ENCODE measurements around the gene PLEKHM3. TPM values are rescaled to one million over a fixed set of nuclear protein-coding genes. Genes with fewer than 3 reads are reported as not detected.

The PLEKHM3 gene
- total RNA-seq, 1 donor from 2014 or later: 18.3 TPM

DNA sequence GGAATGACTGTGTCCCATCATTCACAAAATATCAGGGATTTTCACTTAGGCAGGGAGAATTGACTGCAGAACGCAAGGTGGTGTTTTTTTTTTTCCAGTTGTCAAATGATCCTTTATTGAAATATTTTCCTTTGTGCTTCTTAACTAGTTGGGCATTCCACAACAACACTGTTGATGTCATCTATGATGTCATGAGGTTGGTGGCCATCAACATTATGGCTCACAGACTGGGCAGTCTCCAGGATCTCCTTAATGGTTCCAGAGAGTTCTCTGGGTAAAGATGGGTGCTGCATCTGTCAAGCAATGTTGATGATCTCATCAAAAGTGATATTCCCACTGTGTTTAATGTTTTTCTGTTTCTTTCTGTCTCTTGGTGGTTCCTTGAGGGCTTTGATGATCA lies 31.8 kb upstream of the PLEKHM3 start:
- Histone ChIP-seq H3K27ac (no peak overlapping the region), H3K36me3 (no peaks in the 10 kb centered on the region), H3K4me3 (no peak overlapping the region), H3K27me3 (no peaks in the 10 kb centered on the region), H3K9me3 (no peaks in the 10 kb centered on the region), H3K4me1 (no peaks in the 10 kb centered on the region)
- DNase-seq (ENCODE audit: low spot score in 2 of 2): no peak
- no peak for TF ChIP-seq CTCF (IDR thresholded peaks at IDR 0.05)
- intact Hi-C loops (cut with DNase I): no loop called here

GRCh38 chr2:208049441-208049840 lies 24.1 kb upstream of the PLEKHM3 start:
- H3K27ac ChIP-seq: no peak overlapping the region
- intact Hi-C loops (cut with DNase I): no loop called here
- H3K4me3 ChIP-seq: no peak overlapping the region
- H3K9me3 ChIP-seq: no peaks in the 10 kb centered on the region
- no peak for DNase-seq (ENCODE audit: low spot score in 2 of 2)
- TF ChIP-seq CTCF (IDR thresholded peaks at IDR 0.05): no peak
- H3K4me1 ChIP-seq: no peaks in the 10 kb centered on the region
- H3K27me3 ChIP-seq: no peaks in the 10 kb centered on the region
- H3K36me3 ChIP-seq: no peaks in the 10 kb centered on the region

DNA sequence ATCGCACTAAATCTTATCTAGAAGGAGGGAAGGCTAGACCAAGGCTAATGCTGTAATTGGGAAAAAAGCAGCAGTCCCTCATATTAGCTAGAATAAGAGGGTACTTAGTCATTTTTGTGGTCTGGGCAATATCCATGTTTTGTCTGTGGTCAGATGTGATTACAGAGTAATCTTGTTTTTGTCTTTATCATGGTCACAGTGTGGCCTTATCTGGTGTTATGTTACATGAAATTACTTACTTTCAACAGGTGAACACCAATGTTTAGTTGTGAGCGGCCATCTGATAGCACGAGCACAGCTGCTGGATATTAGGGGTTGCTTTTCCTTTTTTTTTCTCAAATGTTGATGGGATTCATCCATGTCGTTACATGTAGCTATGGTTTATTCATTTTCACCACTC lies 23.7 kb upstream of the PLEKHM3 start:
- TF ChIP-seq CTCF (IDR thresholded peaks at IDR 0.05): no peak
- H3K27ac ChIP-seq: no peak overlapping the region
- H3K4me1 ChIP-seq: no peaks in the 10 kb centered on the region
- no peaks in the 10 kb centered on the region for H3K9me3 ChIP-seq
- H3K36me3 ChIP-seq: no peaks in the 10 kb centered on the region
- no peak for DNase-seq (ENCODE audit: low spot score in 2 of 2)
- H3K27me3 ChIP-seq: no peaks in the 10 kb centered on the region
- H3K4me3 ChIP-seq: no peak overlapping the region
- intact Hi-C loops (cut with DNase I): no loop called here

- Histone ChIP-seq H3K27me3 (no peaks in the 10 kb centered on the region), H3K27ac (no peak overlapping the region), H3K36me3 (no peaks in the 10 kb centered on the region), H3K9me3 (no peaks in the 10 kb centered on the region), H3K4me1 (no peaks in the 10 kb centered on the region), H3K4me3 (no peak overlapping the region)
- intact Hi-C loops (cut with DNase I): no loop called here
- TF ChIP-seq CTCF (IDR thresholded peaks at IDR 0.05): no peak
- no peak for DNase-seq (ENCODE audit: low spot score in 2 of 2)
Observed at GRCh38 chr2:208047840-208048239, 22.5 kb upstream of the PLEKHM3 start.

DNA sequence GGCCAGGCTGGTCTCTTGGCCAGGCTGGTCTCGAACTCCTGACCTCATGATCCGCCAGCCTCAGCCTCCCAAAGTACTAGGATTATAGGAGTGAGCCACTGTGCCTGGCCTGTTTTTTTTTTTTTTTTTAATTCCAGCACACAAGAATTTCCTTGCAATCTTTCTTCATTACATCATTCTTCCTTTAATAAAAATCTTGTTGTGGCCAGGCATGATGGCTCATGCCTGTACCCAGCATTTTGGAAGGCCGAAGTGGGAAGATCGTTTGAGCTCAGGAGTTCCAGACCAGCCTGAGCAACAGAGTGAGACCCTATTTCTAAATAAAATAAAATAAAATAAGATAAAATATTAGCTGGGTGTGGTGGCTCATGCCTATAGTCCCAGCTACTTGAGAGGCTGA lies 21.4 kb upstream of the PLEKHM3 start:
- Histone ChIP-seq H3K36me3 (no peaks in the 10 kb centered on the region), H3K4me1 (no peaks in the 10 kb centered on the region), H3K4me3 (no peak overlapping the region), H3K27me3 (no peaks in the 10 kb centered on the region), H3K9me3 (no peaks in the 10 kb centered on the region), H3K27ac (no peak overlapping the region)
- no peak for DNase-seq (ENCODE audit: low spot score in 2 of 2)
- intact Hi-C loops (cut with DNase I): no loop called here
- no peak for TF ChIP-seq CTCF (IDR thresholded peaks at IDR 0.05)

DNA sequence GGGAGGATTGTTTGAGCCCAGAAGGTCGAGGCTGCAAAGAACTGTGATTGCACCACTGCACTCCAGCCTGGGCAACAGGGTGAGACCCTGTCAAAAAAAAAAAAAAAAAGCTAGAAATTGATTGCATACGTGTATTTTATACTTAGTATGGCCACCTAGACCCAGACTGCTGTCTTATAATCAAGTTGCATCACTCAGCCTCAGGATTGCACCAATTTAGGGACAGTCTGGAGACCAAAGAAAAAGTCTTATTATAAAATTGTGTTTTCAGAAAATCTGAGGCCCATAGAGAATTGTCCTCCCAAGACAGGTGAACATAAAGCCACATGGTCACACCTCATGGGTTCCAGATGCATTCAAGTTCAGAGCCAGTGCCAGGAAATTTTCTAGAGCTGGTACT lies 17.1 kb upstream of the PLEKHM3 start:
- intact Hi-C loops (cut with DNase I): loop anchor here (5.0 kb wide), 3 partner anchors 275 to 415 kb away; partner anchors contain the start of genes FZD5 and METTL21A
- Histone ChIP-seq H3K27ac (no peak overlapping the region), H3K9me3 (no peaks in the 10 kb centered on the region), H3K27me3 (no peaks in the 10 kb centered on the region), H3K36me3 (no peaks in the 10 kb centered on the region), H3K4me3 (no peak overlapping the region), H3K4me1 (no peaks in the 10 kb centered on the region)
- TF ChIP-seq CTCF (IDR thresholded peaks at IDR 0.05): no peak
- DNase-seq (ENCODE audit: low spot score in 2 of 2): no peak

Data from ascending aorta (tissue), 2 donors.